IMR-90 (cell line): Measurements from ENCODE around the gene HYAL3. TPM values are rescaled to one million over a fixed set of nuclear protein-coding genes. Genes with fewer than 3 reads are reported as not detected.

Experiments used
- BHLHE40 ChIP-seq: fragments of 150-350 bp; IDR thresholded peaks from 2 replicates; pipeline ENCODE4 v1.6.1; 2016; ENCODE audit warnings: mild to moderate bottlenecking, low read depth, low read length
- CEBPB ChIP-seq: IDR thresholded peaks from 2 replicates; pipeline ENCODE4 v1.6.1; 2012; ENCODE audit warnings: low read depth, low read length, improper control_type of control experiment
- FOS ChIP-seq: fragments of 150-350 bp; IDR thresholded peaks from 2 replicates; pipeline ENCODE4 v1.6.1; 2016; ENCODE audit warnings: low read depth, low read length
- MAZ ChIP-seq: IDR thresholded peaks from 2 replicates; pipeline ENCODE4 v1.6.1; 2012; ENCODE audit warnings: low read depth, mild to moderate bottlenecking, low read length, improper control_type of control experiment, moderate library complexity, borderline replicate concordance
- POLR2A ChIP-seq: IDR thresholded peaks from 2 replicates; pipeline ENCODE4 v1.6.1; 2012; ENCODE audit warnings: mild to moderate bottlenecking, low read depth, low read length
- RAD21 ChIP-seq: IDR thresholded peaks from 2 replicates; pipeline ENCODE4 v1.6.1; 2012; ENCODE audit warnings: low read length, improper control_type of control experiment
- SMC3 ChIP-seq: fragments of 150-350 bp; IDR thresholded peaks from 2 replicates; pipeline ENCODE4 v1.6.1; 2016; ENCODE audit warnings: low read depth, mild to moderate bottlenecking, antibody characterized with exemption, low read length, moderate library complexity
- polyA plus RNA-seq, 3 experiments: library from polyadenylated mRNA; depleted of rRNA; stranded (reverse); fragments of >200 nt; gene quantifications; 2 replicates each; pipeline ENCODE4 v1.2.3, GENCODE V29; 2012; ENCODE audit warnings: low replicate concordance in 1 of 3
- total RNA-seq: library from RNA; depleted of rRNA; stranded (reverse); fragments of >200 nt; gene quantifications from 2 replicates; pipeline ENCODE4 v1.2.3, GENCODE V29; 2012
- TF ChIP-seq, protein P1 (sequence below): fragments of 150-350 bp; IDR thresholded peaks from 2 replicates; pipeline ENCODE4 v1.6.1; 2016; ENCODE audit warnings: low read depth, mild to moderate bottlenecking, low read length, moderate library complexity, borderline replicate concordance

The HYAL3 gene
- total and polyA plus RNA-seq, 2 of the 4 experiments (the other 2 are of a cell fraction), result 2.7 to 5.7 TPM

DNA sequence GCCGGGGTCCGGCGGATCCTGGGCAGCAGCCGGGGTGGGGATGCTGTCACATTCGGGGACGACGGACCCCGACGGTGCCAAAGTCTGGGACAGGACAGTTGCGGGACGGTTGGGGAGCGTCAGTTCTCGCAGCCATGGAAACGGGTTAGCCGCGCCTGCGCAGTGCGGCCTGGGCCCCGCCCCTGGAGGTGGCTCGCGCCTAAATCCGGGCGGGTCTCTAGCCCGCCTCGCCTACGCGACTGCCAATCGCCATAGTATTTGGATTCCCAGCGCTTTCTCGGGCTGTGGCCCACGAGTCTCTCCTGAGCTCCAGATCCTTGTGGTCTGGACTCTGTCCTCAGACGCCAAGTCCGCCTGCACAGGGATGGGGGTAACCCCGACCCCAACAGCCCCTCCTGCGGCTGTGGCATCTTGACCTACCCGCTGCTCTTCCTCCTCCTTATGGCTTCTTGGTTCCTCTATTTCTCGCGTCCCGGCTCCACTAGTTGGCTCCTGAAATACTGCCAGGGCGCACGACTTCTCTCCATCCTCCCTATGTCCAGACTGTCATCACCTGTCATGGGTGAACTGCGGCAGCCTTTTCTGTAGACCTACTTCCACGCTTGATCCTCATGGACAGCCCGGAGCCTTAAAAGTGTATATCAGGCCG, 46.5 kb upstream of the HYAL3 start, which contains the start of gene ZMYND10 (continued):
- TF ChIP-seq, protein P1, sequence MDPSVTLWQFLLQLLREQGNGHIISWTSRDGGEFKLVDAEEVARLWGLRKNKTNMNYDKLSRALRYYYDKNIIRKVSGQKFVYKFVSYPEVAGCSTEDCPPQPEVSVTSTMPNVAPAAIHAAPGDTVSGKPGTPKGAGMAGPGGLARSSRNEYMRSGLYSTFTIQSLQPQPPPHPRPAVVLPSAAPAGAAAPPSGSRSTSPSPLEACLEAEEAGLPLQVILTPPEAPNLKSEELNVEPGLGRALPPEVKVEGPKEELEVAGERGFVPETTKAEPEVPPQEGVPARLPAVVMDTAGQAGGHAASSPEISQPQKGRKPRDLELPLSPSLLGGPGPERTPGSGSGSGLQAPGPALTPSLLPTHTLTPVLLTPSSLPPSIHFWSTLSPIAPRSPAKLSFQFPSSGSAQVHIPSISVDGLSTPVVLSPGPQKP, result no peak
- TF ChIP-seq POLR2A, result no peak
- TF ChIP-seq FOS, result no peak
- no peak for TF ChIP-seq MAZ
- no peak for TF ChIP-seq CEBPB
- no peak for TF ChIP-seq SMC3
- no peak for TF ChIP-seq RAD21
- TF ChIP-seq BHLHE40, result no peak
